ENCODE measurements around the gene ABCA2. TPM values are rescaled to one million over a fixed set of nuclear protein-coding genes. Genes with fewer than 3 reads are reported as not detected.

ABCA2 gene
- total and polyA plus RNA-seq, 9 of the 15 experiments (the other 6 are each of a cell fraction or from before 2014, with no cell fraction given): 0.69 to 16.3 (median 6.1) TPM; not detected in 2

- TF ChIP-seq CHD7 (IDR thresholded peaks at IDR 0.05; ENCODE audit: low read depth, low read length): no peak
- no peak for TF ChIP-seq ZNF280A (IDR thresholded peaks at IDR 0.05; ENCODE audit: low read depth, partially characterized antibody)
- no peak for TF ChIP-seq ZC3H8 (IDR thresholded peaks at IDR 0.05)
- TF ChIP-seq ARNT (IDR thresholded peaks at IDR 0.05): no peak
- no peak for TF ChIP-seq THRB (CRISPR knock-in tag; conservative IDR thresholded peaks at IDR 0.05)
- no peak for TF ChIP-seq PHF20 (IDR thresholded peaks at IDR 0.05; ENCODE audit: partially characterized antibody)
- TF ChIP-seq NFIX (CRISPR knock-in tag; IDR thresholded peaks at IDR 0.05; ENCODE audit: low read depth): no peak
- TF ChIP-seq PHTF2 (CRISPR knock-in tag; IDR thresholded peaks at IDR 0.05): no peak
- no peak for TF ChIP-seq ZZZ3 (IDR thresholded peaks at IDR 0.05)
- TF ChIP-seq SMAD3 (CRISPR knock-in tag; conservative IDR thresholded peaks at IDR 0.05): no peak
- no peak for TF ChIP-seq ZSCAN29 (IDR thresholded peaks at IDR 0.05)
- peak in 1 of 3 experiments; percentile 9; a peak in 1 of 6 replicates for TF ChIP-seq CTCF (IDR thresholded peaks at IDR 0.05 in 2 of 3, conservative IDR thresholded peaks at IDR 0.05 in 1 of 3; ENCODE audit: insufficient read depth in 2 of 3, low read depth in 1 of 3, low read length in 3 of 3)
Measured at GRCh38 chr9:136962163-136962562, 65.9 kb downstream of the ABCA2 start (continued).
